Epithelial cell of esophagus (primary cell): ENCODE results near the gene EFEMP2.

ENCODE experiments used
- DNase-seq: peaks from one replicate; pipeline ENCODE4 v3.0.0; 2010; ENCODE audit warnings: low read depth
- H3K4me3 ChIP-seq: 2 replicates; pipeline ENCODE4 v1.5.1; 2011; ENCODE audit warnings: mild to moderate bottlenecking, low read length, control low read depth
- CTCF ChIP-seq: IDR thresholded peaks from 2 replicates; pipeline ENCODE4 v1.5.1; 2011; ENCODE audit warnings: low read depth, mild to moderate bottlenecking, low read length, control low read depth, inconsistent platforms; ENCODE audit not compliant: insufficient read depth; ENCODE audit errors: missing control alignments

Gene EFEMP2

GRCh38 chr11:65867284-65868071 lies 5.1 kb downstream of the EFEMP2 start:
- TF ChIP-seq CTCF, result no peak
- no peak for DNase-seq
- H3K4me3 ChIP-seq, result no peak overlapping the region

GRCh38 chr11:65866509-65867283 lies 5.9 kb downstream of the EFEMP2 start:
- DNase-seq, result no peak
- no peak for TF ChIP-seq CTCF
- H3K4me3 ChIP-seq, result no peak overlapping the region

GRCh38 chr11:65865550-65866172 lies 6.9 kb downstream of the EFEMP2 start:
- no peak for TF ChIP-seq CTCF
- no peak for DNase-seq
- no peak overlapping the region for H3K4me3 ChIP-seq

GRCh38 chr11:65864706-65865471 lies 7.7 kb downstream of the EFEMP2 start:
- no peak for TF ChIP-seq CTCF
- H3K4me3 ChIP-seq, result no peak overlapping the region
- no peak for DNase-seq

- TF ChIP-seq CTCF, result no peak
- H3K4me3 ChIP-seq, result no peak overlapping the region
- DNase-seq, result no peak
These were observed 8.5 kb downstream of the EFEMP2 start for GRCh38 chr11:65863889-65864705.
